SJSA1 (cell line): Measurements from ENCODE around the gene ANXA3. TPM values are rescaled to one million over a fixed set of nuclear protein-coding genes. Genes with fewer than 3 reads are reported as not detected.

Experiments
- DNase-seq, 2 experiments: peaks; one replicate each; pipeline ENCODE4 v3.0.0-alpha.2; 2015 to 2020; ENCODE audit warnings: low spot score in 2 of 2, low read depth in 1 of 2
- H3K27ac ChIP-seq: fragments of 250-450 bp; sonication (Bioruptor Pico); 2 replicates; pipeline ENCODE4 v1.5.1; 2020; ENCODE audit warnings: mild to moderate bottlenecking, moderate library complexity
- H3K27me3 ChIP-seq: fragments of 250-450 bp; sonication (Bioruptor Pico); replicated peaks from 2 replicates; pipeline ENCODE4 v1.5.1; 2020; ENCODE audit warnings: mild to moderate bottlenecking, moderate library complexity
- H3K36me3 ChIP-seq: fragments of 250-450 bp; sonication (Bioruptor Pico); 2 replicates; pipeline ENCODE4 v1.5.1; 2020; ENCODE audit warnings: mild to moderate bottlenecking
- H3K4me1 ChIP-seq: fragments of 250-450 bp; sonication (Bioruptor Pico); replicated peaks from 2 replicates; pipeline ENCODE4 v1.6.1; 2021; ENCODE audit warnings: mild to moderate bottlenecking
- H3K4me3 ChIP-seq: fragments of 250-450 bp; sonication (Bioruptor Pico); 2 replicates; pipeline ENCODE4 v1.5.1; 2020; ENCODE audit warnings: mild to moderate bottlenecking
- H3K9me3 ChIP-seq: fragments of 250-450 bp; sonication (Bioruptor Pico); replicated peaks from 2 replicates; pipeline ENCODE4 v1.5.1; 2020; ENCODE audit warnings: mild to moderate bottlenecking
- total RNA-seq: library from RNA; depleted of rRNA; stranded (reverse); fragments of >200 nt; shearing (Covaris generic); gene quantifications from 2 replicates; pipeline ENCODE4 v1.2.3, GENCODE V29; 2014

The ANXA3 gene
- total RNA-seq, 1 experiment from 2014 or later: 87.5 TPM

- Histone ChIP-seq H3K27me3 (no peaks in the 10 kb centered on the region), H3K4me3 (no peak overlapping the region), H3K9me3 (no peaks in the 10 kb centered on the region), H3K36me3 (no peaks in the 10 kb centered on the region), H3K27ac (no peak overlapping the region), H3K4me1 (peaks cover 10% of the 10 kb centered on the region)
- no peak for DNase-seq
These were observed 89.1 kb downstream of the ANXA3 start for GRCh38 chr4:78640714-78641113.

- Histone ChIP-seq H3K4me3 (no peak overlapping the region), H3K36me3 (no peaks in the 10 kb centered on the region), H3K27me3 (no peaks in the 10 kb centered on the region), H3K4me1 (peaks cover 22% of the 10 kb centered on the region), H3K9me3 (no peaks in the 10 kb centered on the region), H3K27ac (no peak overlapping the region)
- no peak for DNase-seq
These were observed 91.4 kb downstream of the ANXA3 start for GRCh38 chr4:78642934-78643333.

- Histone ChIP-seq H3K27ac (peak overlapping the region; percentile 92), H3K27me3 (no peaks in the 10 kb centered on the region), H3K4me3 (no peak overlapping the region), H3K9me3 (no peaks in the 10 kb centered on the region), H3K36me3 (no peaks in the 10 kb centered on the region), H3K4me1 (peaks cover 22% of the 10 kb centered on the region)
- no peak for DNase-seq
These were observed 92.6 kb downstream of the ANXA3 start for GRCh38 chr4:78644063-78644691.

GRCh38 chr4:78644744-78645330 lies 93.3 kb downstream of the ANXA3 start:
- Histone ChIP-seq H3K4me3 (no peak overlapping the region), H3K27ac (peak overlapping the region; percentile 92), H3K36me3 (no peaks in the 10 kb centered on the region), H3K4me1 (peaks cover 23% of the 10 kb centered on the region), H3K9me3 (no peaks in the 10 kb centered on the region), H3K27me3 (no peaks in the 10 kb centered on the region)
- DNase-seq: peak; percentile 52 to 66

GRCh38 chr4:78645853-78646757 lies 94.5 kb downstream of the ANXA3 start:
- H3K36me3 ChIP-seq: no peaks in the 10 kb centered on the region
- peak overlapping the region; percentile 92 for H3K27ac ChIP-seq
- DNase-seq: peak; percentile 77 to 89

GRCh38 chr4:78647272-78647671 lies 95.7 kb downstream of the ANXA3 start:
- no peaks in the 10 kb centered on the region for H3K27me3 ChIP-seq
- H3K4me1 ChIP-seq: peaks cover 45% of the 10 kb centered on the region
- no peak overlapping the region; the same call in 1 of the 2 replicates for H3K27ac ChIP-seq
- no peak overlapping the region for H3K4me3 ChIP-seq
- no peak for DNase-seq
- no peaks in the 10 kb centered on the region for H3K36me3 ChIP-seq
- H3K9me3 ChIP-seq: no peaks in the 10 kb centered on the region

More at GRCh38 chr4:78645853-78646757, 94.5 kb downstream of the ANXA3 start:
- Histone ChIP-seq H3K9me3 (no peaks in the 10 kb centered on the region), H3K4me3 (peak overlapping the region; percentile 17), H3K27me3 (no peaks in the 10 kb centered on the region), H3K4me1 (peaks cover 33% of the 10 kb centered on the region)

GRCh38 chr4:78648640-78649363 lies 97.2 kb downstream of the ANXA3 start:
- Histone ChIP-seq H3K4me3 (no peak overlapping the region), H3K36me3 (no peaks in the 10 kb centered on the region), H3K9me3 (no peaks in the 10 kb centered on the region), H3K27ac (no peak overlapping the region), H3K4me1 (peaks cover 55% of the 10 kb centered on the region), H3K27me3 (no peaks in the 10 kb centered on the region)
- no peak for DNase-seq

GRCh38 chr4:78650106-78651024 lies 98.8 kb downstream of the ANXA3 start:
- no peak overlapping the region for H3K4me3 ChIP-seq
- no peak overlapping the region for H3K27ac ChIP-seq
- H3K36me3 ChIP-seq: no peaks in the 10 kb centered on the region
- no peaks in the 10 kb centered on the region for H3K27me3 ChIP-seq
- DNase-seq: no peak
- H3K9me3 ChIP-seq: no peaks in the 10 kb centered on the region
- H3K4me1 ChIP-seq: peaks cover 53% of the 10 kb centered on the region

- Histone ChIP-seq H3K9me3 (no peaks in the 10 kb centered on the region), H3K4me3 (no peak overlapping the region), H3K27ac (0 out of 2 replicates have a peak overlapping the region, but pooled peaks have one; percentile 23), H3K36me3 (no peaks in the 10 kb centered on the region), H3K4me1 (peaks cover 43% of the 10 kb centered on the region), H3K27me3 (no peaks in the 10 kb centered on the region)
- DNase-seq: no peak
These were observed 99.8 kb downstream of the ANXA3 start for GRCh38 chr4:78651250-78651860.

- H3K4me3 ChIP-seq: no peak overlapping the region
- H3K27me3 ChIP-seq: no peaks in the 10 kb centered on the region
- H3K9me3 ChIP-seq: no peaks in the 10 kb centered on the region
- peak in 1 of 2 experiments; percentile 66 for DNase-seq
- H3K36me3 ChIP-seq: no peaks in the 10 kb centered on the region
- peaks cover 44% of the 10 kb centered on the region for H3K4me1 ChIP-seq
- peak overlapping the region; percentile 23 for H3K27ac ChIP-seq
These were observed 100.8 kb downstream of the ANXA3 start for GRCh38 chr4:78652282-78652876.

- no peak overlapping the region for H3K4me3 ChIP-seq
- no peak for DNase-seq
- no peaks in the 10 kb centered on the region for H3K27me3 ChIP-seq
- no peaks in the 10 kb centered on the region for H3K36me3 ChIP-seq
- no peaks in the 10 kb centered on the region for H3K9me3 ChIP-seq
- H3K27ac ChIP-seq: no peak overlapping the region
- H3K4me1 ChIP-seq: peaks cover 51% of the 10 kb centered on the region
These were observed 102.1 kb downstream of the ANXA3 start for GRCh38 chr4:78653655-78654054.

- H3K4me3 ChIP-seq: no peak overlapping the region
- DNase-seq: no peak
These were observed 103.2 kb downstream of the ANXA3 start for GRCh38 chr4:78654807-78655206.

More at GRCh38 chr4:78654807-78655206, 103.2 kb downstream of the ANXA3 start:
- H3K36me3 ChIP-seq: no peaks in the 10 kb centered on the region
- H3K4me1 ChIP-seq: peaks cover 61% of the 10 kb centered on the region
- no peak overlapping the region for H3K27ac ChIP-seq
- no peaks in the 10 kb centered on the region for H3K9me3 ChIP-seq
- no peaks in the 10 kb centered on the region for H3K27me3 ChIP-seq
